Stimulated activated CD8-positive, alpha-beta memory T cell treated with anti-CD3 and anti-CD28 coated beads, Interleukin-7, amount 100 ng/mL, for 48 hours (primary cell): ENCODE measurements around the gene CXXC5.

Source experiments
- DNase-seq, 2 donors: peaks; one replicate each; pipeline ENCODE4 v3.0.0-alpha.2; 2020; ENCODE audit warnings: low read depth in 1 of 2; ENCODE audit errors: extremely low read depth in 1 of 2

The CXXC5 gene

GRCh38 chr5:139650689-139651042 is 2.5 kb downstream of the CXXC5 start:
- DNase-seq = no peak

GRCh38 chr5:139651043-139651834 is 3.1 kb downstream of the CXXC5 start:
- DNase-seq = no peak

DNA sequence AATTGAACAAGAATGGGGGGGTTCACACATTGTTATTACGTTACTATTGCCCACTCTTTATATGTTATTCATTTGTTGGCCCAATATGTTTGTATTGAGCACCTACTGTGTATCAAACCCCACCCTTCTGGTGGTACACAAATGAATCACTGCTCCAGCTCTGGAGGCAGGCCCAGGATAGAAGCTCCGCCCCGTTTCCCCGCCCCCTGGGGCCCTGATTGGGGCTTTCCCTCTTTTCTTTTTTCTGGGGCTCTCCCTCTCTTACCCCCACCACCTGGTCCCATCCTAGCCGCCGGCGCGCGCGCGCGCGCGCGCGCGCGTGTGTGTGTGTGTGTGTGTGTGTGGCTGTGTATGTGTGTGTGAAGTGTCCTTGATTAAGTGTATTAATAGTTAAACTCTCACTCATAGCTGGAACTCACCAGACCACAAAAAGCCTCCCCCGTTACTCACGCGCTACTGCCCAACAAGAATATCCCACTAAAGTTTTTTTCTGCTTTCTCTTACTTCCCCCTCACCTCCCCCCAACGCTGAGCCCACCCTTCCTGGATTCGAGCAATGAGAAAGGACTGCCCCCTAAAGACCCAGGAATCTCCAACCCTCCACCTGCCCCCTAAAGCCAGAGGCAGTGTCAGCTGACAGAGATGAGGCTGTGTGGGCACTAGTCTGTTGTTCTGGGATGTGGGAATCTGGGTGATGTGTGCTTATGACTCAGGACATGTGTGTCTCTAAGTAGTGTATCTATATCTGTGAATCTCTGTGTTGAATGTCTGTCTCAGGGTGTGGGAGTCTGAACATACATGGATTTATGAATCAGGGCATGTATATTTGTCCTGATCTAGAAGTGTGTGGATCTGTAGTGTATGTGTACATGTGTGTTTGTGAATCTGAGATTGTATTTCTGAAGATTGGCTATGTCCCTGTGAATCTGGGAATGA is 4.0 kb downstream of the CXXC5 start:
- DNase-seq = peak in 1 of 2 donors; percentile 57

DNA sequence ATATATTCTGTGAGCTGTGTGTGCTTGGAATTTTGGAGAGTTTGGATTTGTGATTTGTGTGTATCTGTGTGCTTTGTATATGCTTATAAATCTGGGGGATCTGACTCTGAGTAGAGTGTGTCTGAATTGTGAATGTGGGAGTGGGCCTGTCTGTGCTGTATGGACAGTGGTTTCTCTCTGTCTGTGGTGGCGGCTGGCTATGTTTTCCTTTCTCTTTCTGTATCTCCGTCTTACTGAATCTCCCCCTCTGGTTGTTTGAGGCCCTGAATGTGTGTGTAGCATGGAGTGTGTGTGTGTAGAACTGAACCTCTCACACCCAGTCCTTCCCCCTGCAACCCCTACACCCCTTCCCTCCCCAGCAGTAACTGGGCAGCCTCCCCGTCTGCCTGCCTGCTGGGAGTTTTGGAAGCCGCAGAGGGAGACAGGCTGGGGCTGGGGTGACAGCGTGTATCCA is 4.7 kb downstream of the CXXC5 start:
- no peak for DNase-seq

GRCh38 chr5:139653616-139654015 is 5.5 kb downstream of the CXXC5 start:
- DNase-seq = no peak

GRCh38 chr5:139654464-139654863 is 6.3 kb downstream of the CXXC5 start:
- no peak for DNase-seq

DNA sequence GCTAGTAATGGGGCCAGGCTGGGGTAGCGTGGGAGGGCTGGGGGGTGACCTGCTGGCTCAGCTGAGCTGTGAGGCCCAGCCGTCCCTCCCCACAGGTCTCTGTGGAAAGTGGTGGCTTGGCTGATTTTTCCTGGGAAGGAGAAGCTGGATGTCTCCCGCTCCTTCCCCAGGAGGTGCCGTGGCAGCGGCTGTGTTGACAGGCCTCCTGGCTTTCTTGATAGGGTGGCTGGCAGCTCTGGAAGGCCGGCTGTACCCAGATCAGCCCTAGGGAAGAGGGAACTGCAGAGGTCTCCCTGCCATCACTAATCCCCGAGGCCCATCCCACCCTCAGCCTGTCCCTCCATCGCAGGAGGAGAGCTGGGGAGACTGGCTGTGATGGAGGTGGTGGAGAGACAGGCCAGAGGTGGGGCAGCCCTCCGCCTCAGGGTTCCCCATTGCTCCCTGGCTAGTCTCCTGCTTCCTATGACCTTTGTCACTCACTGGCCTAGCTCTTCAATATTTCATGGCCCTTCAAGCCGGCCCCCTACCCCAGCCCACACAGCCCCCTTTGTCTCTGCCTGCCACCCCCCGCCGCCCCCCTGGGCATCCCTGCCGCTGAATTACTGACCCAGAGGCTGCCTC is 6.8 kb downstream of the CXXC5 start:
- DNase-seq = no peak

DNA sequence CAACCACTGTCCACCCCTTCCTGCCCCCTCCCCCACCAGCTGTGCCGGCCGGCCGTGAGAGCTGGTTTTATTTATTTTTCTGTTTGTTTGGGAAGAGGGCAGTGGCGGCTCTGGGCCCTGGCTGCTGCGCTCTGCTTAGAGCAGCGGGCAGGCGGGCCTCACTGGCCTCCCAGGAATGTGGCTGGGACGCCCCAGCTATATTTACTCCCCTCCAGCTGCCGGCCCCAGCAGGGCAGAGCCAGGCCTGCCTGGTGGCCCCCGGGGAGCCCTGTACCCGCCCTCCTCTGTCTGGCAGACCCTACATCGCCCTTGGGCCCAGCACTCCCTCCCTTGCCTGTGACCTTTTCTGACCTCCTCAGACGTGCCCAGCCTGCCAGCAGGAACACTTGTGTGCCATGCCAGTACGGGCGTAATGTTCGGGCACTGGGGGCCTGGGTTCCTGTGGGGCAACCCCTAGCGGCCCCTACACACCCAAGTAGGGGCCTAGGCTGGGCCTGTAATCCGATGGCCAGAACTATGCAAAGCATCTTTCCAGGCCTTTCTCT is 7.7 kb downstream of the CXXC5 start:
- DNase-seq = no peak

- DNase-seq = no peak
Observed at GRCh38 chr5:139657363-139658321, 9.5 kb downstream of the CXXC5 start.

DNA sequence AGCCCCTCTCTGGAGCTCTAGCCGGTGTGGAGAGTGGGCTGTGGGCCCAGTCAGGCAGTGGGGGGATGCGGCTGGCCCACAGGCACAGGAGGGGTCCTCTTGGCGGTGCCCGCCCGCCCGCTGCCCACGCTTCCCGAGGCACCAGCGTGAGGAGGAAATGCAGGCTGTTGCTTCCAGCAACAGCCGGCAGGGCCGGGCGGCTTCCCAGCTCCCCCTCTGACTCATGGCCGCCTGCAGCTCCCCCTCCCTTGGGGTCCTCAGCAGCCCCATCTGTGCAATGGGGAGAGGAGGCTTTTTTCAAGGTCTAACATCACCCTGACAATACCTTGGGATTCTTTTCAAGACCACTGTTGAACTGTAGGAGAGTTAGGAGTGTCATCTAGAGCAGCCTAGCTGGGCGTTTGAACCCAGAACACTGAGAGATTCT is 10.4 kb downstream of the CXXC5 start:
- DNase-seq = no peak

GRCh38 chr5:139658928-139659667 is 10.9 kb downstream of the CXXC5 start:
- DNase-seq = no peak

DNA sequence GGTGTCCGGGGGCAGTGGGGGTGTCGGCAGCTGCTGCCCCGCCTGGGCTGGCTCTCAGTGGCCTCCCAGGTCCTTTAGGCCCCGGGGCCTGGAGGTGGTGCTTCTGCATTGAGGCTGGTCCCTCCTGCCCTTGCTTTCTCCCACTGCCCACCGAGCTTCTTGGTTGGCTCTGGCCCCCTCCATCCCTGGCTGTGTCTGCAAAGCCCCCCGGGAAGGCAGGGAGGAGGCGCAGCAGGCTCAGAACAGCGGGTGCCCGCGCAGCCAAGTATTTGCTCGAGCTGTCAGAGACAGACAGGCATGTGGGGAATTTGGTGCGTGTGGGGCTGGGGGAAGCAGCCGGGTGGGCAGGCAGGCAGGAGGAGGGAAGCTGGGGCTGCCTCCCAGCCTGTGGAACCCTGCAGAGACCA is 11.5 kb downstream of the CXXC5 start:
- DNase-seq = no peak

DNA sequence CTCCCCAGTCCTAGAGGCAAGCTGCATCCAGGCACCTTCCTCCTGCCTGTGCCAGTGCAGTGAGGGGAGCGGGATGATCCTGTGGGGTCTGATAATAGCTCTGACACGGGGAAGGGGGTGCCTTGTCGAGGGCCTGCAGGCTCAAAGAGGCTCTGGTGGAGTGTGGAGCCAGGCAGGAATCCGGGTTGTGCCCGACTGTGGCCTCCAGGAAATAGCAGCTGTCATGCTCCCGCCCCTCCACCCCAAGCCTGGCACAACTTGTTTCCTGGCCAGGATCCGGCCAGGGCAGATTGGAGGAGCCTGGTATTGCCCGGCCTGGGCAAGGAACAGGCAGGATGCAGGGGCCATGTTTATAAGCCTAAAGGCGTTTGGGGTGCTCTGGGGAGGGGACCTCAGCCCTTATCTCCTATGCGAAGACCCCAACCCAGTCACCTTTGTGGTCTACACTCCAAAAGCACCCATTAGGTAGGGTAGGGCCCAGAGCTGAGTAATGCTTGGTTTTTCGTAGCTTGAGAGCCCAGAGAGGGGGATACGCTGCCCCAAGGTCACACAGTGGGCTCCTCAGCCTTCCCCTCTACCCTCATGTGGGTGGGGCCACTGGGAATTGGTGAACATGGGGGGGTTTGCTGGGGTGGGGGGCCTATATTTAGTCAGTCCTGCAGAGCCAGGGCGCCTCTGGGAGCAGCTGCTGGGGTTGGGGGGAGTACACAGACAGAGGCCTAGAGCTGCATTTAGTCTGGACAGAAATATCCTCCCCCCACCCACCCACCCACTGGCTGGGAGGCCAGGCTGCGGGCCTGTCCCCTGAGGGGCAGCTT is 12.2 kb downstream of the CXXC5 start:
- DNase-seq = no peak

GRCh38 chr5:139660923-139661814 is 13.0 kb downstream of the CXXC5 start:
- no peak for DNase-seq

GRCh38 chr5:139662617-139663016 is 14.5 kb downstream of the CXXC5 start:
- DNase-seq = no peak

DNA sequence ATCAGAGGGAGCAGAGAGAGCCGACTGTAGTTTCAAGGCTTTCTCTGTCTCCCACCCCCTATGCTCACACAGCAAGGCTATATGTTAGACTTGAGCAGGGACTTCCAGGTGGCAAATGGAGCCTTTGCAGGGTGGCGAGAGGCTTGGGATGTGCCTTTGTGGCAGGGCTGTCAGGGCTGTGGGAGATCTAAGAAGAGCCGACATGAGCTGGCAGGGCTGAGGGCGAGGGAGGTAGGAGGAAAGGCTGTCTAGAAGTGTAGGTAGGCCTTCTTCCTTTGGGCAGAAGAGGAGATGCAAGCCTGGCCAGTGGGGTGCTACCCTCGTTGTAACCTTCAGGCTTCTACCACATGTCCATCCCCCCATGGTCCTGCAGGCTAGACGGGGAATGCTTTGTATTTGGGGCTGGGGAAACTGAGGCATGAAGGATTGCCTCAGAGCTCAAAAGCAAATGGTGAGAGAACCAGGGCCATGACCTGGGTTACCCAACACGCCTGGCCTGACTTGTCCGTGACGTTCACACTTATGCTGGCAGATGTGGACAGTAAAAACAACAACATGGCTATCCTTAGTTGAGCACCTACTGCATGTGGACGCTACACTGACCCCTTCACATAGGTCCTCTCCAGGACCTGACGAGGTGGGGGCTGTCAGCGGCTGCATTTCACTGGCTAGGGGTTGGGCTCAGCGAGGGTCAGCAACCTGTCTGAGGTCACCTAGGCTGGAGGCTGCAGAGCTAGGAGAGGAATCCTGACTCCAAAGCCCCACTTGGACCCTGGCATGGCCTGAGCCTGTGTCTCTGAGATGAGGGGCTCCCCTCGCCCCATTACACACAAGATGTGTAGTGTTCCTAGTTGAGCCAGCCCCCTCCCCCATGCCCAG is 15.3 kb downstream of the CXXC5 start:
- DNase-seq = no peak
